PC-3 (cell line): ENCODE measurements around the gene SYT1. TPM values are rescaled to one million over a fixed set of nuclear protein-coding genes. Genes with fewer than 3 reads are reported as not detected.

Experiments
- ATAC-seq: fragments of 200-7000 bp; cut with Tn5 transposase; 2 replicates; pipeline ENCODE4 v1.9.1; 2020; ENCODE audit warnings: mild to moderate bottlenecking, moderate library complexity
- BruUV-seq: library from RNA; stranded (reverse); fragments of 400-500 nt; replicated peaks from 2 replicates; lab custom pipeline; 2021; lab: Mats Ljungman, UMichigan
- CTCF ChIA-PET: fragments of 300-600 bp; sonication (Branson Sonifier 250); formaldehyde crosslinking; loops from one replicate; lab custom pipeline; 2022; ENCODE audit warnings: antibody characterized with exemption; lab: Charles Lee
- POLR2A ChIA-PET: fragments of 300-600 bp; sonication (Branson Sonifier 250); formaldehyde crosslinking; loops from one replicate; lab custom pipeline; 2022; ENCODE audit warnings: antibody characterized with exemption; ENCODE audit not compliant: unreplicated experiment; lab: Charles Lee
- DNase-seq: peaks from one replicate; pipeline ENCODE4 v3.0.0-alpha.2; 2015
- H2AFZ ChIP-seq: fragments of 300-600 bp; sonication (generic); 2 replicates; pipeline ENCODE4 v1.6.0; 2016; ENCODE audit warnings: antibody characterized with exemption, low read length
- H3F3A ChIP-seq: fragments of 300-600 bp; sonication (generic); one replicate; pipeline ENCODE4 v1.6.0; 2017; ENCODE audit warnings: antibody characterized with exemption, low read length, control low read depth, mild to moderate bottlenecking; ENCODE audit not compliant: unreplicated experiment
- H3K27ac ChIP-seq: fragments of 300-600 bp; sonication (generic); 2 replicates; pipeline ENCODE4 v1.5.1; 2016; ENCODE audit warnings: mild to moderate bottlenecking, low read length
- H3K27me3 ChIP-seq: fragments of 300-600 bp; sonication (generic); 2 replicates; pipeline ENCODE4 v1.6.1; 2016; ENCODE audit warnings: low read length, mixed read lengths
- H3K36me3 ChIP-seq: fragments of 300-600 bp; sonication (generic); 2 replicates; pipeline ENCODE4 v1.6.1; 2016; ENCODE audit warnings: low read depth, mixed run types, low read length, mixed read lengths
- H3K4me1 ChIP-seq: fragments of 300-600 bp; sonication (generic); 2 replicates; pipeline ENCODE4 v1.5.1; 2016; ENCODE audit warnings: low read length; ENCODE audit not compliant: insufficient read depth
- H3K4me2 ChIP-seq: fragments of 300-600 bp; sonication (generic); 2 replicates; pipeline ENCODE4 v1.6.0; 2016; ENCODE audit warnings: low read length
- H3K4me3 ChIP-seq: fragments of 300-600 bp; sonication (generic); 2 replicates; pipeline ENCODE4 v1.5.1; 2016; ENCODE audit warnings: mild to moderate bottlenecking, low read length, mixed read lengths
- H3K79me2 ChIP-seq: fragments of 300-600 bp; sonication (generic); 2 replicates; pipeline ENCODE4 v1.6.1; 2017; ENCODE audit warnings: low read length, mixed read lengths
- H3K9ac ChIP-seq: fragments of 300-600 bp; sonication (generic); 2 replicates; pipeline ENCODE4 v1.6.0; 2016; ENCODE audit warnings: mild to moderate bottlenecking, low read length
- H3K9me2 ChIP-seq: fragments of 300-600 bp; sonication (generic); replicated peaks from 2 replicates; pipeline ENCODE4 v1.6.1; 2016; ENCODE audit warnings: mixed run types, low read length, mixed read lengths
- H3K9me3 ChIP-seq: fragments of 300-600 bp; sonication (generic); 2 replicates; pipeline ENCODE4 v1.6.1; 2016; ENCODE audit warnings: low read length, mixed read lengths
- H4K20me1 ChIP-seq: fragments of 300-600 bp; sonication (generic); 2 replicates; pipeline ENCODE4 v1.6.1; 2016; ENCODE audit warnings: low read length, mixed read lengths
- EZH2 ChIP-seq: fragments of 300-600 bp; sonication (generic); IDR thresholded peaks from one replicate; pipeline ENCODE4 v1.6.1; 2017; ENCODE audit warnings: antibody characterized with exemption, mild to moderate bottlenecking, low read length; ENCODE audit not compliant: unreplicated experiment
- EZH2phosphoT487 ChIP-seq: fragments of 300-600 bp; sonication (generic); IDR thresholded peaks from 2 replicates; pipeline ENCODE4 v1.6.1; 2018; ENCODE audit warnings: mild to moderate bottlenecking, antibody characterized with exemption, low read length, borderline replicate concordance
- intact Hi-C: fragments of 100-400 bp; cut with micrococcal nuclease; formaldehyde crosslinking; loops from 2 replicates; pipeline ENCODE4 v1.9.0; 2023
- total RNA-seq: library from RNA; depleted of rRNA; stranded (reverse); fragments of >200 nt; gene quantifications from 2 replicates; pipeline ENCODE4 v1.2.3, GENCODE V29; 2014
- TF ChIP-seq, protein P1 (sequence below): fragments of 300-600 bp; sonication (generic); conservative IDR thresholded peaks from 2 replicates; pipeline ENCODE4 v1.5.1; 2017; ENCODE audit warnings: antibody characterized with exemption, low read depth, mild to moderate bottlenecking, low read length

Gene SYT1
- total RNA-seq, 1 experiment from 2014 or later = 0.51 TPM

DNA sequence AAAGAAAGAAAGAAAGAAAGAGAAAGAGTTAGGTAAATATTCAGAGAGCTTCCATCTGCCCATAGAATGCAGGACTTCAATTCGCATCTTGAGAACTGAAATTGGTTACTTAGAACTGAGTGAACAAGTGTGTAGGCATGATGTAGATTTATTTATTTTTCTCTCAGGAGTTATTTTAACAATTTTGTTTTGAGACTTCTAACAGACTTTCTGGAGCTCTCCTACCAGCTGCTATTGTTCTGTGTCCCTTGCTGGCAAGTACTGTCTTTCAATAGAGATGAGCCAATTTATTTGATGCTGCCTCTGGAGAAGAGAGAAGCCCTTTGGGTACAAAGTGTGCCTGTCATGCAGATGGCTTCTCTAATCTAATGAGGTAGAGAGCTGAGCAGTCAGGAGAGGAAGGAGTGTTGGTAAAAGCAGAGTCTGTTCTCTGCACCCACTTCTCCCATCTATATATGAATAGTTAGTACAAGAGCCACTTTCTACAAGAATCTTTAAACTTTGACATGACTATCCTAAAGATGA, 67.0 kb downstream of the SYT1 start:
- Histone ChIP-seq H3K27ac (no peak overlapping the region), H3K79me2 (no peaks in the 10 kb centered on the region), H3K4me2 (no peak overlapping the region), H3K9me3 (no peaks in the 10 kb centered on the region), H2AFZ (no peak overlapping the region), H3K9me2 (no peaks in the 10 kb centered on the region), H3K4me1 (no peaks in the 10 kb centered on the region), H3K27me3 (no peaks in the 10 kb centered on the region), H3K36me3 (no peaks in the 10 kb centered on the region), H3K4me3 (no peak overlapping the region), H3K9ac (no peak overlapping the region), H3F3A (no peaks in the 10 kb centered on the region), H4K20me1 (no peaks in the 10 kb centered on the region)
- TF ChIP-seq EZH2 = no peak
- no peak for TF ChIP-seq EZH2phosphoT487
- TF ChIP-seq, protein P1, sequence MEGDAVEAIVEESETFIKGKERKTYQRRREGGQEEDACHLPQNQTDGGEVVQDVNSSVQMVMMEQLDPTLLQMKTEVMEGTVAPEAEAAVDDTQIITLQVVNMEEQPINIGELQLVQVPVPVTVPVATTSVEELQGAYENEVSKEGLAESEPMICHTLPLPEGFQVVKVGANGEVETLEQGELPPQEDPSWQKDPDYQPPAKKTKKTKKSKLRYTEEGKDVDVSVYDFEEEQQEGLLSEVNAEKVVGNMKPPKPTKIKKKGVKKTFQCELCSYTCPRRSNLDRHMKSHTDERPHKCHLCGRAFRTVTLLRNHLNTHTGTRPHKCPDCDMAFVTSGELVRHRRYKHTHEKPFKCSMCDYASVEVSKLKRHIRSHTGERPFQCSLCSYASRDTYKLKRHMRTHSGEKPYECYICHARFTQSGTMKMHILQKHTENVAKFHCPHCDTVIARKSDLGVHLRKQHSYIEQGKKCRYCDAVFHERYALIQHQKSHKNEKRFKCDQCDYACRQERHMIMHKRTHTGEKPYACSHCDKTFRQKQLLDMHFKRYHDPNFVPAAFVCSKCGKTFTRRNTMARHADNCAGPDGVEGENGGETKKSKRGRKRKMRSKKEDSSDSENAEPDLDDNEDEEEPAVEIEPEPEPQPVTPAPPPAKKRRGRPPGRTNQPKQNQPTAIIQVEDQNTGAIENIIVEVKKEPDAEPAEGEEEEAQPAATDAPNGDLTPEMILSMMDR = no peak
- ChIA-PET CTCF (interaction anchor here (0.7 kb wide), 1 partner anchor 53 kb away, joined by 5 read pairs; no protein-coding TSS in a partner anchor), POLR2A (no interaction called here)
- ATAC-seq = no peak
- no peak for DNase-seq
- intact Hi-C loops = no loop called here
- BruUV-seq = no TSS peak

GRCh38 chr12:78933014-78933413, 68.4 kb downstream of the SYT1 start:
- no TSS peak for BruUV-seq
- Histone ChIP-seq H3K9me2 (no peaks in the 10 kb centered on the region), H3K4me1 (peaks cover 4% of the 10 kb centered on the region), H3K27ac (no peak overlapping the region), H3F3A (no peaks in the 10 kb centered on the region), H3K4me2 (no peak overlapping the region), H4K20me1 (no peaks in the 10 kb centered on the region), H3K9me3 (no peaks in the 10 kb centered on the region), H3K4me3 (no peak overlapping the region), H3K79me2 (no peaks in the 10 kb centered on the region), H3K27me3 (no peaks in the 10 kb centered on the region), H3K9ac (no peak overlapping the region), H3K36me3 (no peaks in the 10 kb centered on the region), H2AFZ (no peak overlapping the region)
- CTCF ChIA-PET = no interaction called here
- POLR2A ChIA-PET = no interaction called here
- ATAC-seq (no peak), DNase-seq (no peak)
- intact Hi-C loops = no loop called here
- TF ChIP-seq, protein P1 = no peak
- no peak for TF ChIP-seq EZH2
- TF ChIP-seq EZH2phosphoT487 = no peak

DNA sequence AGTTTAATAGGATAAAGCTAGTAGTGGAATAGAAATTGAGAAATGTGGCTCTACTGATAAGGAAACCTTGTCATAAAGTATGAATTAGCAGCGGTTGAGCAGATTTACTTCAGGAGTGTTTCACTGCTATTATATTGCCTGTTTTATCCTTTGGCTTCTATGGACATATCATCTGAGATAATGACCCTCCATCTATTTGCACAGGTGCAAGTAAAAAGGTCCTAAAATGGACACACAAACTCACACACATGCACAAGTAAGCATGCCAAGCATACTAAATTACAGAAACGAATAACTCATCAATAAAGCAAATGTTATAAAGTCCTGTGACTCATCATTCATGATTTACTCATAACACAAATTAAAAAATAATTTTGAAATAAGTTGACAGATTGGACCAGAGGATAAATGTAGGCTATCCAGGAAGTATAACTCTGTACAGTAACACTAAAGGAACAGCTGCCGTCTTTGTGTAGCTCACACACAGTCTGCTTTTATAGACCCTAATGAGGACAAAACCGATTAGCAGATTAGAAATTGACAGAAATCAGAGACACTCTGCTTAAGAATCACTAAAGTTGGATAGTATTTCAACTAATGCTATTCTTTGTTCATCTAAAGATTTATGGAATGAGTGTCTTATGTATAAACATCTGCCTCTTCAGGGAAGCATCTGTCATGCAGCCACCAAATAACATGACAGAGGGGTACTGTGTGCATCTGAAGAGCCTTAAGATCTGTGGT, 73.9 kb downstream of the SYT1 start:
- H3K4me3 ChIP-seq = no peak overlapping the region
- no peak overlapping the region for H2AFZ ChIP-seq
- no peaks in the 10 kb centered on the region for H3K36me3 ChIP-seq
- H4K20me1 ChIP-seq = no peaks in the 10 kb centered on the region
- TF ChIP-seq EZH2phosphoT487 = no peak
- TF ChIP-seq EZH2 = no peak
- TF ChIP-seq, protein P1 = no peak
- H3K9me3 ChIP-seq = no peaks in the 10 kb centered on the region
- ChIA-PET POLR2A (interaction anchor here (0.6 kb wide), 1 partner anchor 16 kb away, joined by 4 read pairs; no protein-coding TSS in a partner anchor), CTCF (no interaction called here)
- DNase-seq (peak; percentile 55), ATAC-seq (peak; percentile 90)
- peak overlapping the region; percentile 14 for H3K4me2 ChIP-seq
- H3K27ac ChIP-seq = no peak overlapping the region
- H3K79me2 ChIP-seq = no peaks in the 10 kb centered on the region
- intact Hi-C loops = loop anchor here (2.0 kb wide), 1 partner anchor 54 kb away; no protein-coding TSS in a partner anchor
- H3F3A ChIP-seq = no peaks in the 10 kb centered on the region
- BruUV-seq = no TSS peak
- no peaks in the 10 kb centered on the region for H3K9me2 ChIP-seq
- H3K27me3 ChIP-seq = no peaks in the 10 kb centered on the region
- peaks cover 12% of the 10 kb centered on the region for H3K4me1 ChIP-seq
- no peak overlapping the region for H3K9ac ChIP-seq
